GM12865 (cell line): Measurements from ENCODE around the gene LDLRAD4.

Source experiments
- DNase-seq: peaks from one replicate; pipeline ENCODE4 v3.0.0; 2010; ENCODE audit warnings: low read depth
- H3K4me3 ChIP-seq: 2 replicates; pipeline ENCODE4 v1.5.1; 2011; ENCODE audit warnings: mild to moderate bottlenecking, low read depth, low read length, control low read depth
- CTCF ChIP-seq: IDR thresholded peaks from 2 replicates; pipeline ENCODE4 v1.5.1; 2011; ENCODE audit warnings: low read length, control low read depth, low read depth, inconsistent platforms; ENCODE audit not compliant: insufficient read depth; ENCODE audit errors: missing control alignments

Gene LDLRAD4

GRCh38 chr18:13179566-13180113 lies 38.9 kb upstream of the LDLRAD4 start:
- H3K4me3 ChIP-seq = no peak overlapping the region
- no peak for DNase-seq
- TF ChIP-seq CTCF = no peak

DNA sequence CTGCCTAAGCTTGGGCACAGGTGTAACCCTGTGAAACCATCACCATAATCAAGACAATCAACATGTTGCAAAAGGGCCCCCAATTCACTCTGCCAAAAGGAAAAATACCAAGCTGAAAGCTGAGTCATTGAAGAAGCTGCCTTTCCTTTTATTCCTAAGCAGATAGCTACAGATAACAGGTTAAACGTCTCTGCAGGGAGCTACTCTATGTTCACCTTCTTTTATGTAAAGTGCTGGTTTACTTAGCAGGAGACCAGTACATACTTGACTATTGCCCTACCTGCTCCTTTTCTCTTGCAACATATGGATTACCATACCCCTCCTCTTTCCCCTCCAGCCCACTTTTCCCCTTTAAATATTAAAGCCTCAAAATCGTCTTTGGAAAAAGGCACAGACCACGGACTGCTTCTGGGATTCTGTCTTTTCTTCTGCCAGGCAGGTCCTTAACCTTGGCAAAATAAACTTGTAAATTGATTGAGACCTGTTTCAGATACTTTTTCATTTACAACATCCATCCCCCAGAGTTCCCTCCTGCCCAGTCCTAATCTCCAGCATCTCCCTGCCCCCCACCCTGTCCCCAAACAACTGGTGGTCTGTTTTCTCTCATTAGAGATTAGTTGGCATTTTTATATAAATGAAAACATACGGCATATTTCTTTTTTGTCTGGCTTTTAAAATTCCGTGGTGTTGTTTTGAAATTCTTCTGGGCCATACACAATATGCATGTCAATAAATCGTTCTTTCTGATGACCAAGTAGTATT lies 37.8 kb upstream of the LDLRAD4 start:
- TF ChIP-seq CTCF = no peak
- no peak for DNase-seq
- no peak overlapping the region for H3K4me3 ChIP-seq

DNA sequence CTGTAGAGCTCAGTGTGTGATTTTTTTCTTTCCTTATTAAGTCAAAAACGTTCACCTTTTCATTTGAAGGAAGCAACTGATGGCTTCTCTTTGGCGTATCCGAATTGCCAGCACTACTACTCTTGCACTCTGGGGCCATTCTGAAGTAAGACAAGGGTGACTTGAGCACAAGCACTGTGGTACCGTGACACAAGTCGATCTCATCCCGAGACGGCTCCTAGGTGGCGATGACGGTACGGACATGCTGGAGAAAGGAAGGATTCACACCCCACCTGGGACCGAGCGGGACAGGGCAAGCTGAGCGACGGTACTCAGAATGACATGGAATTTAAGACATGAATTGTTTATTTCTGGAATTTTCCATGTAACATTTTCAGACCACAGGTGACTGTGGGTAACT lies 36.8 kb upstream of the LDLRAD4 start:
- TF ChIP-seq CTCF = no peak
- no peak for DNase-seq
- no peak overlapping the region for H3K4me3 ChIP-seq

- H3K4me3 ChIP-seq = no peak overlapping the region
- no peak for TF ChIP-seq CTCF
- no peak for DNase-seq
These were observed 35.2 kb upstream of the LDLRAD4 start for GRCh38 chr18:13183359-13183758.

DNA sequence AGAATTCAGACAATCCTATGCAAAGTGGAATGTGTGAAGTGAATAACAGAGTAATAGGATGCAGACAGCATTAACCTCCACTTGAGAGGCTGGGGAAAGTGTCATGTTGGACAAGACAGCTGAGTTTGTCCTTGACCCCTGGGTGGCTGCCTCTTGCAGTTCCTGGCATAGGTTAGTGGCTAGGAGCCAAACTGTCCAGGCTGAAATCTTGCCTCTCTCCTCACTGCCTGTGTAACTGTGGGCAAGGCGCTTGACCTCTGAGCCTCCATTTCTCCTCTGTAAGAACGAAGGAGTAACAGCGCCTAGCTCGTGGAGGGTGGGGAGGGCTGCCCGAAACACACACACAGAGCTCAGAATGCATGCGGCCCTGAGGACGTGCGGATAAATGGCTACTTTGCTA lies 34.8 kb upstream of the LDLRAD4 start:
- TF ChIP-seq CTCF = no peak
- DNase-seq = no peak
- no peak overlapping the region for H3K4me3 ChIP-seq

- no peak for DNase-seq
- H3K4me3 ChIP-seq = no peak overlapping the region
- TF ChIP-seq CTCF = no peak
These were observed 34.2 kb upstream of the LDLRAD4 start for GRCh38 chr18:13184396-13184795.
